ENCODE results near the gene LMO3. TPM values are rescaled to one million over a fixed set of nuclear protein-coding genes. Genes with fewer than 3 reads are reported as not detected.

LMO3 gene
- total and polyA plus RNA-seq, 2 of the 13 experiments (the other 11 are each of a cell fraction or from before 2014, with no cell fraction given), result not detected

GRCh38 chr12:16603916-16604575 is 1.9 kb downstream of the LMO3 start:
- in situ Hi-C loops (cut with HindIII; ENCODE audit: extremely low pct_ligation_motif_present, low pct_unique_long_range_greater_than_20kb), result no loop called here
- H3K4me2 ChIP-seq (ENCODE audit: low read depth, low read length), result no peak overlapping the region
- no peak for ATAC-seq

DNA sequence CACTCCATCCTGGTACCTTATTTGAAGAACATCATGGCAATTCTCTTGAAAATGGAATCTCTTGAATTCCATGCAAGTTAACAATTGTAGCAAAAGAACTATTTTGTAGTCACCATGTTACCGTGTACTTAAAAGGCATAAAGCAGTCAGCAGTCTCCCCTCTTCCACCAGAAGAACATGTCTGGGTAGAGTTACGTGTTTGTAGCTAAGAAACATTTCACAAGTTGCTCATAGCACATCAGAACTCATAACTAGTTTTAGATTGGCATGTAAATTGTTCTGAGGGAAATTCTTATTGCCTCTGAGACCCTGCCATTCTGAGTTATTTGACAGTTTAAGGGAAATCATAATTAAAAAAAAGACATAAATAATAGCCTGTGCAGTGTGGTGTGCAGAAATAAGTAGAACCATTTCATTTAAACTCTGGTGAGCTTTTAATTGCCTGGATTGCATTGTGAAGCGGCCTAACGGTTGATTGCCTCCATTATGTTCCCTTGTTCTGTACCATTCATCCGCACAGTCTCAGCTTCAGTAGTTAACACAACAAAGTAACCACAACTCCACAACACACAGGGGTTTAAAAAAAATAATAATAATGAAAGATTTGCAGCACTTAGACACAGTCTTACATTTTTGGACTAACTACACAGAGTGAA is 2.6 kb downstream of the LMO3 start:
- no peaks in the 10 kb centered on the region for H4K20me1 ChIP-seq (ENCODE audit: insufficient read depth, low read length)
- H3K27ac ChIP-seq (ENCODE audit: extremely low read length, insufficient read depth, low read length), result no peak overlapping the region
- H3K36me3 ChIP-seq (replicated peaks in 1 of 2; ENCODE audit: control insufficient read depth in 1 of 2, insufficient read depth in 2 of 2, low read length in 2 of 2), result no peaks in the 10 kb centered on the region
- H3K4me3 ChIP-seq (replicated peaks in 1 of 3; ENCODE audit: insufficient read depth in 1 of 3, low read depth in 2 of 3, low read length in 3 of 3), result no peak overlapping the region
- CTCF ChIA-PET (ENCODE audit: low intra/inter-chr PET ratio, low total read pairs), result no interaction called here
- POLR2A ChIA-PET, result no interaction called here
- DNase-seq (ENCODE audit: low spot score) (no peak), ATAC-seq (no peak), FAIRE-seq (no peak)
- H3K9ac ChIP-seq (ENCODE audit: insufficient read depth, low read depth, low read length), result no peak overlapping the region
- 55% methylated on average over 5 of the region's 5 CpGs for WGBS (ENCODE audit: low lambda C conversion rate)
- H3K9me3 ChIP-seq (ENCODE audit: low read length), result no peaks in the 10 kb centered on the region
- BruUV-seq (replicated peaks), result no TSS peak
- H3K27me3 ChIP-seq (ENCODE audit: control insufficient read depth in 1 of 2, insufficient read depth in 2 of 2, low read length in 2 of 2), result peaks cover 0 to 15% of the 10 kb centered on the region in 2 experiments; a peak in 1 of 5 replicates
- TF ChIP-seq, protein P1, sequence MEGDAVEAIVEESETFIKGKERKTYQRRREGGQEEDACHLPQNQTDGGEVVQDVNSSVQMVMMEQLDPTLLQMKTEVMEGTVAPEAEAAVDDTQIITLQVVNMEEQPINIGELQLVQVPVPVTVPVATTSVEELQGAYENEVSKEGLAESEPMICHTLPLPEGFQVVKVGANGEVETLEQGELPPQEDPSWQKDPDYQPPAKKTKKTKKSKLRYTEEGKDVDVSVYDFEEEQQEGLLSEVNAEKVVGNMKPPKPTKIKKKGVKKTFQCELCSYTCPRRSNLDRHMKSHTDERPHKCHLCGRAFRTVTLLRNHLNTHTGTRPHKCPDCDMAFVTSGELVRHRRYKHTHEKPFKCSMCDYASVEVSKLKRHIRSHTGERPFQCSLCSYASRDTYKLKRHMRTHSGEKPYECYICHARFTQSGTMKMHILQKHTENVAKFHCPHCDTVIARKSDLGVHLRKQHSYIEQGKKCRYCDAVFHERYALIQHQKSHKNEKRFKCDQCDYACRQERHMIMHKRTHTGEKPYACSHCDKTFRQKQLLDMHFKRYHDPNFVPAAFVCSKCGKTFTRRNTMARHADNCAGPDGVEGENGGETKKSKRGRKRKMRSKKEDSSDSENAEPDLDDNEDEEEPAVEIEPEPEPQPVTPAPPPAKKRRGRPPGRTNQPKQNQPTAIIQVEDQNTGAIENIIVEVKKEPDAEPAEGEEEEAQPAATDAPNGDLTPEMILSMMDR (CRISPR knock-in tag; IDR thresholded peaks at IDR 0.05), result no peak
- TF ChIP-seq MZF1 (CRISPR knock-in tag; IDR thresholded peaks at IDR 0.05; ENCODE audit: borderline replicate concordance), result no peak
- no peak for TF ChIP-seq ZBTB3 (CRISPR knock-in tag; IDR thresholded peaks at IDR 0.05; ENCODE audit: borderline replicate concordance, low read depth)
- H3K4me2 ChIP-seq (ENCODE audit: low read depth, low read length), result no peak overlapping the region
- in situ Hi-C loops (cut with HindIII; ENCODE audit: extremely low pct_ligation_motif_present, low pct_unique_long_range_greater_than_20kb) (no loop called here), intact Hi-C loops (cut with micrococcal nuclease; ENCODE audit: unreplicated experiment) (no loop called here)
- peaks cover 14% of the 10 kb centered on the region; the same call in 1 of the 2 replicates for H3K4me1 ChIP-seq (ENCODE audit: insufficient read depth, low read length)
- H3K79me2 ChIP-seq (ENCODE audit: insufficient read depth, low read length), result no peaks in the 10 kb centered on the region
- no peak overlapping the region for H2AFZ ChIP-seq (ENCODE audit: low read length)

More at GRCh38 chr12:16603916-16604575, 1.9 kb downstream of the LMO3 start:
- Histone ChIP-seq H3K27me3 (ENCODE audit: control insufficient read depth in 1 of 2, insufficient read depth in 2 of 2, low read length in 2 of 2) (peaks cover 0 to 15% of the 10 kb centered on the region in 2 experiments; a peak in 1 of 5 replicates), H3K9ac (ENCODE audit: insufficient read depth, low read depth, low read length) (no peak overlapping the region), H3K9me3 (ENCODE audit: low read length) (no peaks in the 10 kb centered on the region), H4K20me1 (ENCODE audit: insufficient read depth, low read length) (no peaks in the 10 kb centered on the region), H3K36me3 (replicated peaks in 1 of 2; ENCODE audit: control insufficient read depth in 1 of 2, insufficient read depth in 2 of 2, low read length in 2 of 2) (no peaks in the 10 kb centered on the region), H3K79me2 (ENCODE audit: insufficient read depth, low read length) (no peaks in the 10 kb centered on the region), H2AFZ (ENCODE audit: low read length) (no peak overlapping the region), H3K4me1 (ENCODE audit: insufficient read depth, low read length) (peaks cover 18% of the 10 kb centered on the region), H3K27ac (ENCODE audit: extremely low read length, insufficient read depth, low read length) (no peak overlapping the region), H3K4me3 (replicated peaks in 1 of 3; ENCODE audit: insufficient read depth in 1 of 3, low read depth in 2 of 3, low read length in 3 of 3) (no peak overlapping the region)
- intact Hi-C loops (cut with micrococcal nuclease; ENCODE audit: unreplicated experiment), result no loop called here
- FAIRE-seq, result no peak
- no peak for DNase-seq (ENCODE audit: low spot score)
- ChIA-PET POLR2A (no interaction called here), CTCF (ENCODE audit: low intra/inter-chr PET ratio, low total read pairs) (no interaction called here)
- TF ChIP-seq NFYB (CRISPR knock-in tag; IDR thresholded peaks at IDR 0.05), result no peak
- no peak for TF ChIP-seq NCOA5 (CRISPR knock-in tag; IDR thresholded peaks at IDR 0.05)
- no peak for TF ChIP-seq YEATS4 (CRISPR knock-in tag; IDR thresholded peaks at IDR 0.05; ENCODE audit: borderline replicate concordance)
- TF ChIP-seq ZNF841 (CRISPR knock-in tag; IDR thresholded peaks at IDR 0.05; ENCODE audit: borderline replicate concordance), result no peak
- TF ChIP-seq POLR2AphosphoS5 (IDR thresholded peaks at IDR 0.05; ENCODE audit: low read depth, low read length), result no peak
- TF ChIP-seq ZNF124 (CRISPR knock-in tag; IDR thresholded peaks at IDR 0.05), result no peak
- BruUV-seq (replicated peaks), result no TSS peak
- WGBS (ENCODE audit: low lambda C conversion rate), result 61% methylated on average over 3 of the region's 3 CpGs

Data from HepG2 (cell line).